OCI-LY7 (cell line): Measurements from ENCODE around the gene ABCB11. TPM values are rescaled to one million over a fixed set of nuclear protein-coding genes. Genes with fewer than 3 reads are reported as not detected.

Experiments
- BruUV-seq: library from RNA; stranded (reverse); fragments of 400-500 nt; replicated peaks from 2 replicates; lab custom pipeline; 2021; lab: Mats Ljungman, UMichigan
- CTCF ChIA-PET: fragments of 300-600 bp; sonication (Branson Sonifier 250); formaldehyde crosslinking; loops from one replicate; lab custom pipeline; 2022; ENCODE audit warnings: antibody characterized with exemption; ENCODE audit not compliant: unreplicated experiment; lab: Charles Lee
- POLR2A ChIA-PET: fragments of 300-600 bp; sonication (Branson Sonifier 250); formaldehyde crosslinking; loops from one replicate; lab custom pipeline; 2022; ENCODE audit warnings: antibody characterized with exemption; lab: Charles Lee
- DNase-seq: peaks from one replicate; pipeline ENCODE4 v3.0.0-alpha.2; 2015; ENCODE audit warnings: low spot score
- H2AFZ ChIP-seq: fragments of 200-600 bp; sonication (generic), shearing (Covaris generic); 2 replicates; pipeline ENCODE4 v1.6.1; 2014; ENCODE audit warnings: mild to moderate bottlenecking, antibody characterized with exemption, low read length, moderate library complexity
- H3K27ac ChIP-seq: fragments of 200-600 bp; sonication (generic); 2 replicates; pipeline ENCODE4 v1.5.1; 2014; ENCODE audit warnings: mixed run types, low read depth, mild to moderate bottlenecking, moderate library complexity, low read length, inconsistent platforms; ENCODE audit not compliant: poor library complexity, severe bottlenecking
- H3K36me3 ChIP-seq: fragments of 200-600 bp; sonication (generic); 2 replicates; pipeline ENCODE4 v1.6.1; 2014; ENCODE audit warnings: mild to moderate bottlenecking, antibody characterized with exemption, low read length, moderate library complexity, mixed read lengths; ENCODE audit not compliant: insufficient read depth
- H3K4me1 ChIP-seq: fragments of 200-600 bp; sonication (generic); 2 replicates; pipeline ENCODE4 v1.5.1; 2014; ENCODE audit warnings: mild to moderate bottlenecking, low read length; ENCODE audit not compliant: insufficient read depth, poor library complexity, severe bottlenecking
- H3K4me2 ChIP-seq: fragments of 200-600 bp; sonication (generic); 2 replicates; pipeline ENCODE4 v1.6.1; 2014; ENCODE audit warnings: mild to moderate bottlenecking, low read length
- H3K4me3 ChIP-seq: fragments of 200-600 bp; sonication (generic); 2 replicates; pipeline ENCODE4 v1.5.1; 2014; ENCODE audit warnings: mild to moderate bottlenecking, low read depth, low read length; ENCODE audit not compliant: poor library complexity, severe bottlenecking
- H3K79me2 ChIP-seq: fragments of 200-600 bp; sonication (generic); 2 replicates; pipeline ENCODE4 v1.6.1; 2016; ENCODE audit warnings: low read depth, mild to moderate bottlenecking, low read length, moderate library complexity, mixed read lengths; ENCODE audit not compliant: insufficient read depth
- H3K9me2 ChIP-seq: fragments of 200-600 bp; sonication (generic); 2 replicates; pipeline ENCODE4 v1.6.1; 2016; ENCODE audit warnings: mild to moderate bottlenecking, low read length, mixed read lengths; ENCODE audit not compliant: insufficient read depth
- H3K9me3 ChIP-seq: fragments of 200-600 bp; sonication (generic); 2 replicates; pipeline ENCODE4 v1.6.1; 2014; ENCODE audit warnings: mild to moderate bottlenecking, mixed run types, low read length, mixed read lengths
- H4K20me1 ChIP-seq: fragments of 200-600 bp; sonication (generic); 2 replicates; pipeline ENCODE4 v1.6.1; 2014; ENCODE audit warnings: mild to moderate bottlenecking, antibody characterized with exemption, low read length, moderate library complexity, mixed read lengths; ENCODE audit not compliant: insufficient read depth
- CTCF ChIP-seq: fragments of 200-600 bp; sonication (generic); conservative IDR thresholded peaks from 2 replicates; pipeline ENCODE4 v1.5.1; 2014; ENCODE audit warnings: mild to moderate bottlenecking, antibody characterized with exemption, low read length, moderate library complexity, mixed read lengths
- EZH2phosphoT487 ChIP-seq: fragments of 200-600 bp; sonication (generic); IDR thresholded peaks from 2 replicates; pipeline ENCODE4 v1.6.1; 2018; ENCODE audit warnings: low read depth, borderline replicate concordance, mild to moderate bottlenecking, mixed run types, antibody characterized with exemption, low read length, moderate library complexity, mixed read lengths
- intact Hi-C: fragments of 100-400 bp; cut with micrococcal nuclease; formaldehyde crosslinking; loops from one replicate; pipeline ENCODE4 v1.10.0; 2022; ENCODE audit not compliant: unreplicated experiment
- total RNA-seq, 2 experiments: library from RNA; depleted of rRNA in 1 of 2; stranded (reverse); fragments of >200 nt in 1 of 2; shearing (Covaris generic) in 1 of 2; gene quantifications; 2 replicates each; pipeline ENCODE4 v1.2.3, GENCODE V29; 2014 to 2022

ABCB11 gene
- total RNA-seq, 2 experiments from 2014 or later: 0.04 TPM; not detected in 1

DNA sequence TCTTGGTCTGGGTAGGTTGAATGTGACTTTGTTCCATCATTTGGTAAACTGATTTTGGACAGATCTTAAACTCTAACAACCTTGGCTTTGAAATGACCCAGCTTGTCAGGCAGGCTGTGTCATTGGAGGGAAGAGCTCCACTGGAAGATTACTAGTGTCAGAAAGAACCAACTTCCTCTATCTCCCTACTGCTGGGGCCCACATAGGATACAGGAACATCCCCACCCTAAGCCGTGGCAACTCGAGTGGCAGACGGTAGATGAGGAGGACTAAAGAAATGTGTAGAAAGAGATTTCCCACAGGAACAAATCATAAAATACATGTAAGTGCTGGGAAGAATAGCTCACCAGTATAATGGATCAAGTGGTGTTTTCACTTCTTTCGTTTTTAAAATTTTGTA lies 134.3 kb downstream of the ABCB11 start:
- no TSS peak for BruUV-seq
- DNase-seq: no peak
- no peaks in the 10 kb centered on the region for H3K36me3 ChIP-seq
- ChIA-PET CTCF (no interaction called here), POLR2A (no interaction called here)
- no peak overlapping the region for H3K4me3 ChIP-seq
- no peak for TF ChIP-seq EZH2phosphoT487
- TF ChIP-seq CTCF: no peak
- no peak overlapping the region for H3K4me2 ChIP-seq
- no peak overlapping the region for H2AFZ ChIP-seq
- H3K9me3 ChIP-seq: no peaks in the 10 kb centered on the region
- no peaks in the 10 kb centered on the region for H4K20me1 ChIP-seq
- H3K4me1 ChIP-seq: no peaks in the 10 kb centered on the region
- H3K27ac ChIP-seq: no peak overlapping the region
- no peaks in the 10 kb centered on the region for H3K79me2 ChIP-seq
- H3K9me2 ChIP-seq: peaks cover 3% of the 10 kb centered on the region; the same call in 1 of the 2 replicates
- intact Hi-C loops: loop anchor here (10.0 kb wide), 1 partner anchor 652 kb away; the partner anchor contains the start of gene STK39

- intact Hi-C loops: loop anchor here (10.0 kb wide), 1 partner anchor 651 kb away; the partner anchor contains the start of gene STK39
- DNase-seq: no peak
- CTCF ChIA-PET: no interaction called here
- Histone ChIP-seq H2AFZ (no peak overlapping the region), H3K4me3 (no peak overlapping the region), H3K9me2 (peaks cover 3% of the 10 kb centered on the region; the same call in 1 of the 2 replicates), H3K36me3 (no peaks in the 10 kb centered on the region), H4K20me1 (no peaks in the 10 kb centered on the region), H3K79me2 (no peaks in the 10 kb centered on the region), H3K9me3 (no peaks in the 10 kb centered on the region), H3K27ac (no peak overlapping the region), H3K4me2 (no peak overlapping the region), H3K4me1 (no peaks in the 10 kb centered on the region)
- no TSS peak for BruUV-seq
- POLR2A ChIA-PET: no interaction called here
- TF ChIP-seq EZH2phosphoT487: no peak
- TF ChIP-seq CTCF: no peak
Observed at GRCh38 chr2:168895771-168896170, 135.4 kb downstream of the ABCB11 start.

DNA sequence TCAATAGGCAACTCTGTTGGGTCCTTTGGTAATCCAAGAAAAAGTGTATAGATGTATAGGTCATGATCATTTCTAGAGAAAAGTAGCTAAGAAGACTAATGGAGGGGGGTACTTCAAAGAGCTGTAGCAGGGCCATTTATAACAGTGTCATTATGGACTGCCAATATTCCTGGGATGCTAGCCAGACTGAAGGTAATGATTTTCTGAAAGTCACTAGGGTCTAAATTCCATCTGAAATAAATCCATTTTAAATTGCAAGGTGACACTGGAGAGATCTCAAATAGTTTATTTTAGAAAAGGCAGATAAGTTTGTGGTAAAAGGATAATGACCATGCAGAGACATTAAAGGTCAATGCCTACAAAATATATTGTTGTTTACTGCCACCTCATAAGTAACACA lies 136.4 kb downstream of the ABCB11 start:
- Histone ChIP-seq H3K9me3 (no peaks in the 10 kb centered on the region), H4K20me1 (no peaks in the 10 kb centered on the region), H3K27ac (no peak overlapping the region), H3K4me1 (no peaks in the 10 kb centered on the region), H3K4me2 (no peak overlapping the region), H3K9me2 (peaks cover 3% of the 10 kb centered on the region; the same call in 1 of the 2 replicates), H3K4me3 (no peak overlapping the region), H3K79me2 (peaks cover 4% of the 10 kb centered on the region), H3K36me3 (no peaks in the 10 kb centered on the region), H2AFZ (no peak overlapping the region)
- intact Hi-C loops: loop anchor here (10.0 kb wide), 1 partner anchor 650 kb away; the partner anchor contains the start of gene STK39
- BruUV-seq: no TSS peak
- DNase-seq: no peak
- TF ChIP-seq CTCF (no peak), EZH2phosphoT487 (no peak)
- ChIA-PET CTCF (no interaction called here), POLR2A (interaction anchor here (1.4 kb wide), 1 partner anchor 9 kb away, joined by 8 read pairs; no protein-coding TSS in a partner anchor)
